IPS-11a (cell line): Measurements from ENCODE around the gene PSG11.
"Not testable (repeated sequence)": the region's sequence is repeated elsewhere in the genome, so short reads cannot be mapped to it uniquely, and the experiment has no call there.

Experiments used
- H3K4me3 ChIP-seq: one replicate; pipeline ENCODE4 v1.5.1; 2013; ENCODE audit warnings: low read depth, low read length, control low read depth

PSG11 gene

GRCh38 chr19:43026369-43026768 lies at the start of gene PSG11:
Gene PSG11 (minus strand): TSS chr19:43026469. CDS start chr19:43026372, 97 bp downstream.
- H3K4me3 ChIP-seq: not testable (repeated sequence)

GRCh38 chr19:43062418-43062817 lies 36.1 kb upstream of the PSG11 start:
- not testable (repeated sequence) for H3K4me3 ChIP-seq

- H3K4me3 ChIP-seq: not testable (repeated sequence)
These were observed 35.1 kb upstream of the PSG11 start for GRCh38 chr19:43061326-43061725.

- not testable (repeated sequence) for H3K4me3 ChIP-seq
These were observed 34.0 kb upstream of the PSG11 start for GRCh38 chr19:43060254-43060653.

GRCh38 chr19:43059482-43059881 lies 33.2 kb upstream of the PSG11 start:
- not testable (repeated sequence) for H3K4me3 ChIP-seq

GRCh38 chr19:43058440-43058839 lies 32.2 kb upstream of the PSG11 start:
- H3K4me3 ChIP-seq: not testable (repeated sequence)

- H3K4me3 ChIP-seq: not testable (repeated sequence)
These were observed 21.7 kb upstream of the PSG11 start for GRCh38 chr19:43047966-43048365.

GRCh38 chr19:43046578-43046977 lies 20.3 kb upstream of the PSG11 start:
- not testable (repeated sequence) for H3K4me3 ChIP-seq

- H3K4me3 ChIP-seq: not testable (repeated sequence)
These were observed 17.4 kb upstream of the PSG11 start for GRCh38 chr19:43043492-43044180.

- not testable (repeated sequence) for H3K4me3 ChIP-seq
These were observed 5.4 kb upstream of the PSG11 start for GRCh38 chr19:43031645-43032044.

- H3K4me3 ChIP-seq: no peak overlapping the region
These were observed 2.6 kb upstream of the PSG11 start for GRCh38 chr19:43028866-43029265.

GRCh38 chr19:43027985-43028384 lies 1.7 kb upstream of the PSG11 start:
- not testable (repeated sequence) for H3K4me3 ChIP-seq

- H3K4me3 ChIP-seq: not testable (repeated sequence)
These were observed 792 bp upstream of the PSG11 start for GRCh38 chr19:43027061-43027460.

GRCh38 chr19:43022098-43022497 lies 4.2 kb downstream of the PSG11 start:
- not testable (repeated sequence) for H3K4me3 ChIP-seq

- H3K4me3 ChIP-seq: not testable (repeated sequence)
These were observed 4.6 kb downstream of the PSG11 start for GRCh38 chr19:43021629-43022028.

- H3K4me3 ChIP-seq: not testable (repeated sequence)
These were observed 6.7 kb downstream of the PSG11 start for GRCh38 chr19:43019588-43019987.

GRCh38 chr19:43005841-43006240 lies 20.4 kb downstream of the PSG11 start:
- H3K4me3 ChIP-seq: not testable (repeated sequence)

GRCh38 chr19:43004846-43005245 lies 21.4 kb downstream of the PSG11 start:
- not testable (repeated sequence) for H3K4me3 ChIP-seq

- H3K4me3 ChIP-seq: not testable (repeated sequence)
These were observed 22.6 kb downstream of the PSG11 start for GRCh38 chr19:43003634-43004033.

GRCh38 chr19:43002948-43003347 lies 23.3 kb downstream of the PSG11 start:
- not testable (repeated sequence) for H3K4me3 ChIP-seq

GRCh38 chr19:42996161-42996560 lies 30.1 kb downstream of the PSG11 start:
- H3K4me3 ChIP-seq: not testable (repeated sequence)

- H3K4me3 ChIP-seq: not testable (repeated sequence)
These were observed 34.2 kb downstream of the PSG11 start for GRCh38 chr19:42992029-42992604.

GRCh38 chr19:42989851-42990250 lies 36.4 kb downstream of the PSG11 start:
- no peak overlapping the region for H3K4me3 ChIP-seq
